Type B pancreatic cell (in vitro differentiated cells): ENCODE data around the gene TMEM259. TPM values are rescaled to one million over a fixed set of nuclear protein-coding genes. Genes with fewer than 3 reads are reported as not detected.

ENCODE experiments used
- DNase-seq: peaks from one replicate; pipeline ENCODE4 v3.0.0; 2021; ENCODE audit warnings: mixed read lengths; ENCODE audit not compliant: unreplicated experiment; ENCODE audit errors: extremely low spot score
- H3K27ac Mint-ChIP-seq: 2 replicates; pipeline ENCODE4 v1.8.0; 2021; ENCODE audit warnings: mild to moderate bottlenecking, mixed read lengths
- H3K27me3 Mint-ChIP-seq: 2 replicates; pipeline ENCODE4 v1.8.0; 2021; ENCODE audit warnings: mixed read lengths
- H3K36me3 Mint-ChIP-seq: 2 replicates; pipeline ENCODE4 v1.8.0; 2021; ENCODE audit warnings: mixed read lengths
- H3K4me1 Mint-ChIP-seq: one replicate; pipeline ENCODE4 v1.8.0; 2021; ENCODE audit warnings: mixed read lengths; ENCODE audit not compliant: unreplicated experiment
- H3K4me3 Mint-ChIP-seq: 2 replicates; pipeline ENCODE4 v1.8.0; 2021; ENCODE audit warnings: mild to moderate bottlenecking, mixed read lengths
- H3K9me3 Mint-ChIP-seq: 2 replicates; pipeline ENCODE4 v1.8.0; 2021; ENCODE audit warnings: mixed read lengths
- CTCF ChIP-seq: fragments of 200-600 bp; sonication (generic); conservative IDR thresholded peaks from 2 replicates; pipeline ENCODE4 v1.5.0; 2021; ENCODE audit warnings: antibody characterized with exemption, mild to moderate bottlenecking
- total RNA-seq: library from RNA; stranded (reverse); gene quantifications from 2 replicates; pipeline ENCODE4 v1.2.1, GENCODE V29; 2021; ENCODE audit warnings: low replicate concordance

The TMEM259 gene
- total RNA-seq, 1 donor from 2014 or later = 173 TPM

DNA sequence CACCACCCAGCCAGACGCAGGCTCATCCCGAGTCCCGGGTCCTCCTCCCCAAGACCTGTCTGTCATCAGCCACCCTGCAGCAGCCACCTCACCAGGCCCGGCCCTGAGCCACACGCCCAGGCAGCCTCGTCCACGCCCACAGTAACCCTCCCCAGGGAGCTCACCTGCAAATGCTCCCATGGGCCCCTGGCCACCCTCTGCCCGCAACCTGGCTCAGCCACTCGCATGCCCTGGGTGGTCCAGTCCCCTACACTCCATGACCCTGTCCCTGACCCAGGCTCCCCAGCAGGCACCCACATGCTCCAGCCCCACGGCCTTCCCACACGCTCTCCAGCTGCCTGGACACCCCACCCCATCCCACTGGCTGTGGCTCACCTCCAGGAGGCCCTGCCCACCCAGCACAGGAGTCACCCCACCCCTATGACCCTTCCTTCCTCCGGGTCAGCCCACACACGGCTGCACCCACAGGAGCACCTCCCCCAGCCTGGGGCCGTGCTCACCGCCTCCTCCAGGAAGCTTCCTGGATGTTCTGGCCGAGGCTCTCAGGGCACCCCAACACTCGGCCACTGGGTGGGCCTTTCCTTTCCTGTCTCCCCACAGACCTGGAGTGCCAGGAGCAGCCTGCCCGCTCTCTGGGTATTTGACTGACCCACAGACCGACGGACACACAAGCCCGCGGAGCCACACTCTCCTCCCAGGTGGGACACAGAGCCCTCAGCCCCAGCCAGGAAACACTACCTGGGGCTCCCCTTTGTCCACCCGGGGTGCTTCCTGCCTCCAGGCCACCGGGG is 3.6 kb downstream of the TMEM259 start:
- DNase-seq = no peak
- Mint-ChIP-seq H3K4me3 (peak overlapping the region; percentile 74), H3K27me3 (peaks cover 6% of the 10 kb centered on the region), H3K9me3 (no peaks in the 10 kb centered on the region), H3K4me1 (peaks cover 21% of the 10 kb centered on the region), H3K36me3 (no peaks in the 10 kb centered on the region), H3K27ac (peak overlapping the region; percentile 88)
- TF ChIP-seq CTCF = no peak

GRCh38 chr19:1016647-1017114 is 4.2 kb downstream of the TMEM259 start:
- Mint-ChIP-seq H3K27me3 (peaks cover 6% of the 10 kb centered on the region), H3K27ac (peak overlapping the region; percentile 88), H3K4me1 (peaks cover 20% of the 10 kb centered on the region), H3K4me3 (peak overlapping the region; percentile 74), H3K9me3 (no peaks in the 10 kb centered on the region), H3K36me3 (no peaks in the 10 kb centered on the region)
- no peak for TF ChIP-seq CTCF
- no peak for DNase-seq

DNA sequence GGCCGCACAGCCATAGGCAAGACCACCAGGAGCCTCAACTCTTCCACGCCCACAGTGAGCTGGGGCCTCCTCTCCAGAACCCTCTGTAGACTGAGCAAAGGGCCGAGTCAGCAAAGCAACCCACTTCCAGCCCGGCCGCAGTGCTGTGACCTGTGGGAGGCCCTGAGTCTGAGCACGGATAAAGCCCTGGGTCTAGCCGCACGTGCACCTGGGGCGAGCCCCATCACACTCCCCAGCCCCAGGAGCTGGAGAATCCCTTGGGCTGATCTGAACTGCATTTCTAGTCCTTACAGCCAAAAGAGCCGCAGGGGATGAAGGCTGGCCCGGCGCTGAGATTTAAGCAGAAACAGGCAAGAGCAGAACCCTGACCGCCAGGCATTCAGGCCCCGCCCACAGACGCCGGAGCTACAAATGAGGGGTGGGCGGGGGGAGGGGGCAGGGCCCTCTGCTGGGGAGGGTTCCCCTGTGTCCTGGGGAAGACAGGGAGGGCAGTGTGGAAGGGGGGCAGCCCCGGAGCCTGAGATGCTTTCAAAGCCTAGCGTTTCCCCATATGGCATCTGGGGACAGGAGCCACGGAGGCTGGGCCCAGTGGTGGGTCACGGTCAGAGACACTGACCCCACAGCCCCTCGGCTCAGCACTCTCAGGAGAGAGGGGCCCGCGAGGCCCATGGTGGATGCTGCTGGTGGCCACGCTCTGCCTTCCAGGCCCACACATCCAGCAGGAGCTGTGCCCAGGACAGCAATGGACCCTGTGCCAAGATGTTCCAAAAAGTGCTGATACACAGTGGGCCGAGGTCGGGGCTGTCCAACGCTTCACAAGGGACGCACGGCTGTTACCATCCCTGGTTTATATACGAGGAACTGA is 4.9 kb downstream of the TMEM259 start:
- H3K27me3 Mint-ChIP-seq = no peaks in the 10 kb centered on the region
- DNase-seq = no peak
- peaks cover 14% of the 10 kb centered on the region for H3K4me1 Mint-ChIP-seq
- H3K4me3 Mint-ChIP-seq = peak overlapping the region; percentile 71
- TF ChIP-seq CTCF = no peak
- H3K9me3 Mint-ChIP-seq = no peaks in the 10 kb centered on the region
- H3K27ac Mint-ChIP-seq = peak overlapping the region; percentile 88
- no peaks in the 10 kb centered on the region for H3K36me3 Mint-ChIP-seq

DNA sequence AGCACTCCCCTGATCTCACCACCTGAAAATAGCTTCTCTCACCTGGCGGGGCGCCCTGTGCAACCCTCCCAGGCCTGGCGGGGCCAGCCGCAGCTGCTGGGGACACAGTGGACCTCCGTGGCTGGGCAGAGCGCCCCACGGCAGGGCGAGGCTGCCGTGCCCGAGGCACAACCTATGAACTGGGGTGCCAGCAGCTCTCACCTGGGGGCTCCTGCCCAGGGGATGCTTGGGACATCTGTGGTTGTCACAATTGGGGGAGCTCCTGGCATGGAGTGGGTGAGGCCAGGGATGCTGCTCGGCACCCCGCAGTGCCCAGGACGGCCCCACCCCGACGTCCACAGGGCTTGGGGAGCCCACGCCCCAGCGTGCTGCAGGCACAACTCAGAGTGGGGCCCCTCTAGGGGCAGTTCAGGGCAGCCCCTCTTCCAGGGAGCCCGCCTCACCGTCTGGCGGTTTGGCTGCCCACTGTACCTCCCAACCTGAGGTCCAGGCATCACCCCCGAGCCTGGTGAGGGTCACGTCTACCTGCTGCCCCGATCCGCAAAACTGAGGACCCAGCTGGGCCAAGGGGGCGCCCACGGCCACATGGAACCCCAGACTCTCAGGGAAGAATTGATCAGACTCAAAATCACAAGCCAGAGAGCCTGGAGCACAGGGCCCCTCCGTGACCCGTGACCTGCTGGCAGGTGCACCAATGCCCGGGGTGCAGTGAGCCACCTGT is 5.7 kb downstream of the TMEM259 start:
- no peak overlapping the region for H3K4me3 Mint-ChIP-seq
- H3K27ac Mint-ChIP-seq = no peak overlapping the region
- TF ChIP-seq CTCF = no peak
- no peaks in the 10 kb centered on the region for H3K9me3 Mint-ChIP-seq
- H3K36me3 Mint-ChIP-seq = no peaks in the 10 kb centered on the region
- H3K27me3 Mint-ChIP-seq = no peaks in the 10 kb centered on the region
- no peak for DNase-seq
- peaks cover 14% of the 10 kb centered on the region for H3K4me1 Mint-ChIP-seq

DNA sequence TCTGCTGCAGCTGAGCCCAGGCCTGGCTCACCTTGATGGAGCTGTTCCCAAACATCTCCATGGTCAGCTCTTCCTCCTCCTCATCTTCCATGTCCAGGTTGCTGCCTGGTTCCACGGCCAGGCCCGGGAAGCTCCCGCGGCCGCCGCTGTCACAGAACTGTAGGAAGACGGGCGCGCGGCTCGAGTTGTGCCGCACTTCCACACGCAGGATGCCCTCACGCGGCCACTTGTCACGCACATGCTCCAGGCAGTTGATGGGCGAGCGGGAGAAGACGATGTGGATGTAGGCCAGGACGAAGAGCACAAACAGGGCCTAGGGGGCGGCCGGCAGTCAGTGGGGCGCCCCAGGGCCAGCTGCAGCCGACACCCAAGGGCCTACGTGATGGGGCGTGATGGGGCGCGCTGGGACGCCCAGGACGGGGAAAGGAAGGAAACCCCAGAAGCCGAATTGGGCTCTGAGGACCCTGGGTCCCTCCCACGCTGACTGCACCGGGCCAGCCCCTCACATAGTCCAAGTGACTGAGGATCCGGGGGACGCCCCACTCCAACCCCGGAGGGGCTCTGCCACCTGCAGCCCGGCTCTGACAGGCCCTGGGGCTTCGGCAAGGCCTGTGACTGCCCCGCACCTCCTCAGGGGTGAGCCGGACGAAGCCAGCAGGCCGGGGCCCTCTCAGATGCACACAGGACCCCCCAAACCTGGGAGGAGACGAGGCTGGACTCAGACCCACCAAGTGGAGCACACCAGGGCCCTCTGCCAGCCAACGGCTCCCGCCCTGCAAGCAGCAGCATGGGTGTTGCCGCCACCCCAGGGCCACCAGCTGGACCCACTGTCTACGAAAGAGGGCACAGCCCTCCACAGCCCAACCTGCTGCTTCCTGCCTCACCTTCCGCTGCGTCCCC is 6.5 kb downstream of the TMEM259 start:
- no peak overlapping the region for H3K27ac Mint-ChIP-seq
- no peaks in the 10 kb centered on the region for H3K27me3 Mint-ChIP-seq
- H3K9me3 Mint-ChIP-seq = no peaks in the 10 kb centered on the region
- H3K4me1 Mint-ChIP-seq = peaks cover 14% of the 10 kb centered on the region
- H3K36me3 Mint-ChIP-seq = no peaks in the 10 kb centered on the region
- no peak overlapping the region for H3K4me3 Mint-ChIP-seq
- DNase-seq = no peak
- TF ChIP-seq CTCF = no peak
